AG04449 (cell line): ENCODE measurements around the gene MATR3.
"Not testable (repeated sequence)": the region's sequence is repeated elsewhere in the genome, so short reads cannot be mapped to it uniquely, and the experiment has no call there.

Experiments
- CTCF ChIA-PET: fragments of 350-600 bp; formaldehyde crosslinking; extraction: SDS; loops from one replicate; lab custom pipeline; 2021; ENCODE audit warnings: antibody characterized with exemption; lab: Yijun Ruan, JAX
- POLR2A ChIA-PET: fragments of 400-600, 350-600 bp; formaldehyde crosslinking; extraction: SDS; loops from one replicate; lab custom pipeline; 2020; ENCODE audit warnings: antibody characterized with exemption, inconsistent platforms; lab: Yijun Ruan, JAX
- DNase-seq: peaks from one replicate; pipeline ENCODE4 v3.0.0-alpha.2; 2010; ENCODE audit warnings: low read depth, low spot score
- H3K4me3 ChIP-seq: 2 replicates; pipeline ENCODE4 v1.5.1; 2011; ENCODE audit warnings: low read depth, mild to moderate bottlenecking, control low read depth, low read length
- TF ChIP-seq, protein P1 (sequence below): IDR thresholded peaks from one replicate; pipeline ENCODE4 v1.5.1; 2011; ENCODE audit warnings: mild to moderate bottlenecking, moderate library complexity, low read length, control low read depth, inconsistent platforms; ENCODE audit not compliant: insufficient read depth; ENCODE audit errors: missing control alignments

The MATR3 gene

DNA sequence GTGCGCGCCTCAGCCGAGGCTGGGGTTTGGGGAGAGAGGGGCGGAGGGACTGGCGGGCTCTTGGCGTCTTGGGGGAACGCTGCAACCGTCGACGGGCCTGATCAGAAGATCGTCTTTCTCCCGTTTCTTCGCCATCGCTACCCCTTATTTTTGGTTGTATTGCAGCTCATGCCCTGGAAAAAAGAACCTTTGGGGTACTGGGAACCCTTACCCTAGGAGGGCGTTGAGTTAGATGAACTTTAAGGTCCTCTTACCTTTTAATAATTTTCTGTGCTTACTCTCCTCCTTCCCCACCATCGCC, 48.8 kb downstream of the MATR3 start:
- no peak for DNase-seq
- CTCF ChIA-PET = interaction anchor here (0.7 to 2.8 kb wide), 16 partner anchors 10 to 799 kb away, joined by 3 to 29 read pairs (median 4); partner anchors contain the start of gene ETF1

DNA sequence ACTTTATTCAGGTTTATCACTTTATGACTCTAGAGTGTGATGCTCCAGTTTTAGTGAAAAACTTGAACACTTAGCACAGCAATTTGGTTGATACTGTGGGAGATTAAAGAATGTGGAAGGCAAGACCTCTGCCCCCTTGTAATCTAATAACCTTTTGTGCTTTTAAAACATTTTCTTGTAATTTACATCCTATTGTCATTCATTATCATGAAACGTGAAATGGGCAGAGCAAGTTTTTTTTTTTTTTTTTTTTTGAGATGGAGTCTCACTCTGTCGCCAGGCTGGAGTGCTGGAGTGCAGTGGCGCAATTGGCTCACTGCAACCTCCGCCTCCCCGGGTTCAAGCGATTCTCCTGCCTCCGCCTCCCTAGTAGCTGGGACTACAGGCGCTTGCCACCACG, 49.9 kb downstream of the MATR3 start:
- DNase-seq = no peak
- peak overlapping the region; percentile 100 for H3K4me3 ChIP-seq
- TF ChIP-seq, protein P1, sequence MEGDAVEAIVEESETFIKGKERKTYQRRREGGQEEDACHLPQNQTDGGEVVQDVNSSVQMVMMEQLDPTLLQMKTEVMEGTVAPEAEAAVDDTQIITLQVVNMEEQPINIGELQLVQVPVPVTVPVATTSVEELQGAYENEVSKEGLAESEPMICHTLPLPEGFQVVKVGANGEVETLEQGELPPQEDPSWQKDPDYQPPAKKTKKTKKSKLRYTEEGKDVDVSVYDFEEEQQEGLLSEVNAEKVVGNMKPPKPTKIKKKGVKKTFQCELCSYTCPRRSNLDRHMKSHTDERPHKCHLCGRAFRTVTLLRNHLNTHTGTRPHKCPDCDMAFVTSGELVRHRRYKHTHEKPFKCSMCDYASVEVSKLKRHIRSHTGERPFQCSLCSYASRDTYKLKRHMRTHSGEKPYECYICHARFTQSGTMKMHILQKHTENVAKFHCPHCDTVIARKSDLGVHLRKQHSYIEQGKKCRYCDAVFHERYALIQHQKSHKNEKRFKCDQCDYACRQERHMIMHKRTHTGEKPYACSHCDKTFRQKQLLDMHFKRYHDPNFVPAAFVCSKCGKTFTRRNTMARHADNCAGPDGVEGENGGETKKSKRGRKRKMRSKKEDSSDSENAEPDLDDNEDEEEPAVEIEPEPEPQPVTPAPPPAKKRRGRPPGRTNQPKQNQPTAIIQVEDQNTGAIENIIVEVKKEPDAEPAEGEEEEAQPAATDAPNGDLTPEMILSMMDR = no peak
- CTCF ChIA-PET = no interaction called here
- POLR2A ChIA-PET = no interaction called here

More for the DNA sequence above, 48.8 kb downstream of the MATR3 start:
- TF ChIP-seq, protein P1 = no peak
- peak overlapping the region; percentile 100 for H3K4me3 ChIP-seq
- POLR2A ChIA-PET = interaction anchor here (0.6 to 1.8 kb wide), 7 partner anchors 13 to 767 kb away, joined by 3 to 20 read pairs (median 4); partner anchors contain the start of genes HSPA9, MATR3 and UBE2D2

DNA sequence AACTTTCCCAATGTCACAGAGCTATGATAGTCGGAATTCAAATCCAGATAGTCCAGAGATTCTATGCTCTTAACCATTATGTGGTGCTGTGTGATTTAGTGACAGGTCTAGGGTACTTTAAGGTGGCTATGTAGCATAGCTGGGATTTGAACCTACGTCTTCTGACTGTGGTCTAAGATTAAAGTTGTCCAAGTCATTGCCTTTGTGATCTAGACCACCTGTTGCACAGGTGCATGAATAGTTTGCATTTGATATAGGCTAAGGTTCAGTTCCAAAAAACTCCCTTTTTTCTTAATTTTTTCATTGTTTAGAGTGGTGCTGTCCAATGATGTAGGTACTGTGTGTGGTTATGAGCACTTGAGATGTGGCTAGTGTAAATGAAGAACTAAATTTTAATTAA, 50.6 kb downstream of the MATR3 start:
- H3K4me3 ChIP-seq = no peak overlapping the region
- DNase-seq = no peak
- ChIA-PET CTCF (no interaction called here), POLR2A (no interaction called here)
- TF ChIP-seq, protein P1 = no peak

DNA sequence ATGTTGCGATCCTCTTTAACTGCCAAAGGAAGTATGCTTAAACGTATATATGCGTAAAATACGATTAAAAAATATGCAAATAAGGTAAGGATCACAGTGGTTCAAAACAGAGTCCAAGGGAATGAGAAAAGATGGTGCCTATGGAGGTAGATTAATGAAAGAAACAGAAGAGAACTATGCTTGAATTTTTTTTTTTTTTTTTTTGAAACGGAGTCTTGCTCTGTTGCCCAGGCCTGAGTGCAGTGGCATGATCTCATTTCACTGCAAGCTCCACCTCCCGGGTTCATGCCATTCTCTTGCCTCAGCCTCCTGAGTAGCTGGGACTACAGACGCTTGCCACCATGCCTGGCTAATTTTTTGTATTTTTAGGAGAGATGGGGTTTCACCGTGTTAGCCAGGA, 51.9 kb downstream of the MATR3 start:
- POLR2A ChIA-PET = not testable (repeated sequence)
- CTCF ChIA-PET = interaction anchor here (1.4 kb wide), 1 partner anchor 168 kb away, joined by 4 read pairs; no protein-coding TSS in a partner anchor

DNA sequence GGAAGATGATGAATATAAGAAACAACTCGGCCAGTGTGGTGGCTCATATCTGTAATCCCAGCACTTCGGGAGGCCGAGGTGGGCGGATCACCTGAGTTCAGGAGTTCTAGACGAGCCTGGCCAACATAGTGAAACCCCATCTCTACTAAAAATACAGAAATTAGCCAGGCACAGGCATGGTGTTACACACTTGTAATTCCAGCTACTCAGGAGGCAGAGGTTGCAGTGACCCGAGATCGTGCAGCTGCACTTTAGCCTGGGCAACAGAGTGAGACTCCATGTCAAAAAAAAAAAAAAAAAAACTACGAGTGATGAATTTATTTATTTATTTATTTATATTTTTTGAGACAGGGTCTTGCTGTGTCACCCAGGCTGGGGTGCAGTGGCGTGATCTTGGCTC, 54.3 kb downstream of the MATR3 start:
- CTCF ChIA-PET, DNase-seq, POLR2A ChIA-PET, H3K4me3 ChIP-seq: not testable (repeated sequence)

More for the DNA sequence above, 51.9 kb downstream of the MATR3 start:
- H3K4me3 ChIP-seq, DNase-seq: not testable (repeated sequence)

DNA sequence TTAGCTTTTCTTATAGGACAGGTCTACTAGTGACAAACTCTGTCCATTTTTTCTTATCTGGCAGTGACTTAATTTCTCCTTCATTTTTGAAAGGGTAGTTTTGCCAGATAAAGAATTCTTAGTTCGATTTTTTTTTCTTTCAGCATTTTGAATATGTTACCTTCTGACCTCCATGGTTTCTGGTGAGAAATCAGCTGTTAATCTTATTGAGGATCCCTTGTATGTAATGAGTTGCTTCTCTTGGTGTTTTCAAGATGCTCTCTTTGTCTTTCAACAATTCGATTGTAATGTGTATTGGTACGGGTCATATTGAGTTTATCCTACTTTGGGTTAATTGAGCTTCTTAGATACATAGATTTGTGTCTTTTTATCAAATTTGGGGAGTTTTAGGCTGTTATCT, 60.6 kb downstream of the MATR3 start:
- ChIA-PET CTCF (interaction anchor here (0.6 to 1.0 kb wide), 4 partner anchors 12 to 31 kb away, joined by 3 to 5 read pairs (median 4); partner anchors contain the start of gene PAIP2), POLR2A (no interaction called here)

DNA sequence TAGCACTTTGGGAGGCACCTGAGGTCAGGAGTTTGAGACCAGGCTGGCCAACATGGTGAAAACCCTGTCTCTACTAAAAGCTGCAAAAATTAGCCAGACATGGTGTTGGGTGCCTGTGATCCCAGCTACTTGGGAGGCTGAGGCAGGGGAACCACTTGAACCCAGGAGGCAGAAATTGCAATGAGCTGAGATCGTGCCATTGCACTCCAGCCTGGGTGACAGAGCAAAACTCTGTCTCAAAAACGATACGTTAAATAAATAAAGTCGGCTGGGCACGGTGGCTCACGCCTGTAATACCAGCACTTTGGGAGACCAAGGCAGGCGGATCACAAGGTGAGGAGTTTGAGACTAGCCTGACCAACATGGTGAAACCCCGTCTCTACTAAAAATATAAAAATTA, 62.4 kb downstream of the MATR3 start:
- DNase-seq, H3K4me3 ChIP-seq, CTCF ChIA-PET: not testable (repeated sequence)
- POLR2A ChIA-PET = interaction anchor here (0.9 kb wide), 1 partner anchor 14 kb away, joined by 3 read pairs; the partner anchor contains the start of gene PAIP2

More for the DNA sequence above, 60.6 kb downstream of the MATR3 start:
- H3K4me3 ChIP-seq = no peak overlapping the region
- DNase-seq = no peak
- TF ChIP-seq, protein P1 = no peak

DNA sequence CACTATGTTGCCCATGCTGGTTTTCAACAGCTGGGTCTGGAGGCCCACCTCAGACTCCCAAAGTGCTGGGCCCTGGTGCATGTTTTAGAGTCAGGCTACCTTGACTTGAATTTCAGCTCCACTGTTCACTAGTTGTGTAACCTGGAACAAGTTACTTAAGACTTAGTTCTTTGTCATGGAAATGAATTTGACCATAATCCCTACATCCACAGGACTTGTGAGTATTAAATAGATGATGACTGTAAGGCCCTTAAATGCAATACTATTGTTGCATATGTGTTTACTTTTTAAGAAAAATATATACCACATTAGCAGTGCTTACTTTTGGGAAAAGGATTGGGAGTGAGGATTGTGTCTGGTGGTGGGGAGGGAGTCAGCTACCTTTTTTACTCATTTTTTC, 64.5 kb downstream of the MATR3 start:
- H3K4me3 ChIP-seq = no peak overlapping the region
- TF ChIP-seq, protein P1 = no peak
- ChIA-PET POLR2A (no interaction called here), CTCF (interaction anchor here (1.0 to 1.8 kb wide), 2 partner anchors 9 to 16 kb away, joined by 3 to 5 read pairs; no protein-coding TSS in a partner anchor)
- no peak for DNase-seq
